Pancreas (tissue), 10 donors: ENCODE data around the gene GNG2. TPM values are rescaled to one million over a fixed set of nuclear protein-coding genes. Genes with fewer than 3 reads are reported as not detected.

Experiments
- ATAC-seq, 4 donors: fragments of 200-7000 bp; cut with Tn5 transposase; one replicate each; pipeline versions ENCODE4 v1.8.0 to v1.9.1; 2020; ENCODE audit warnings: mild to moderate bottlenecking in 4 of 4, moderate library complexity in 4 of 4
- DNase-seq, 6 donors: peaks; one replicate each; pipeline ENCODE4 v3.0.0-alpha.2; 2020
- FAIRE-seq: peaks from 2 replicates; lab custom pipeline; 2012; peaks lifted over from hg19 to GRCh38; lab: Jason Lieb, UNC
- H3K27ac ChIP-seq, 4 donors: fragments of 200-600 bp; sonication (generic); 1 replicate in 3 of 4; 2 replicates in 1 of 4; pipeline versions ENCODE4 v1.5.0 to v1.8.0; 2020
- H3K27me3 ChIP-seq, 4 donors: fragments of 200-600 bp; one replicate each; pipeline ENCODE4 v1.8.0; 2021
- H3K36me3 ChIP-seq, 3 donors: fragments of 200-600 bp; sonication (generic) in 1 of 3; one replicate each; pipeline versions ENCODE4 v1.5.0 to v1.8.0; 2020 to 2021
- H3K4me1 ChIP-seq, 3 donors: fragments of 200-600 bp; one replicate each; pipeline ENCODE4 v1.8.0; 2021
- H3K4me3 ChIP-seq, 4 donors: fragments of 200-600 bp; sonication (generic) in 2 of 4; one replicate each; pipeline versions ENCODE4 v1.5.0 to v1.8.0; 2020 to 2021
- H3K9me3 ChIP-seq, 4 donors: fragments of 200-600 bp; one replicate each; pipeline ENCODE4 v1.8.0; 2021
- WGBS, 2 donors: extraction: QIAGEN DNeasy Blood & Tissue Kit; methylation state at CpG; one replicate each; pipeline ENCODE4 v1.1.7; 2013; 5-methylcytosine and 5-hydroxymethylcytosine counted together
- intact Hi-C, 3 donors: fragments of 100-400 bp; cut with DNase I; formaldehyde crosslinking; loops; one replicate each; pipeline versions ENCODE4 v1.11.1 to v1.14.2; 2022
- polyA plus RNA-seq, 2 donors: library from polyadenylated mRNA; stranded (reverse); fragments of 200-250 nt; gene quantifications; one replicate each; pipeline ENCODE4 v1.2.3, GENCODE V29; 2013
- total RNA-seq, 6 donors: library from RNA; stranded (reverse); fragmentation: NEBNext Ultra II Directional in 4 of 6; extraction: Animal tissue kit (Norgen Biotek cat#: 25700) in 4 of 6; gene quantifications; one replicate each; pipeline versions ENCODE4 v1.2.1 to v1.2.4, GENCODE V29; 2021 to 2023
- TF ChIP-seq, protein P1 (sequence below), 4 donors: fragments of 200-600 bp; sonication (generic) in 3 of 4; IDR thresholded peaks; one replicate each; pipeline versions ENCODE4 v1.5.0 to v1.8.0; 2021; ENCODE audit warnings: antibody characterized with exemption in 4 of 4
- donor health status: healthy with polysubstance abuse.
- donor health status: DM: no; HTN: no; CAD: no; lungs with moderate emphysema.
- donor health status: DM: no; HTN: no; CAD: no.
- donor health status: control.
- donor health status: control.
- donor health status: Bipolar disorder and iron deficiency.
- donor health status: DM: yes; HTN: yes; CAD: no.
- donor health status: DM: no; HTN: no; CAD: no.
- donor health status: DM: no; HTN: no; CAD: no.
- donor health status: DM: yes; HTN: yes; CAD: no.

GNG2 gene
- total and polyA plus RNA-seq, 8 donors, result 1.7 to 23.0 (median 7.0) TPM

DNA sequence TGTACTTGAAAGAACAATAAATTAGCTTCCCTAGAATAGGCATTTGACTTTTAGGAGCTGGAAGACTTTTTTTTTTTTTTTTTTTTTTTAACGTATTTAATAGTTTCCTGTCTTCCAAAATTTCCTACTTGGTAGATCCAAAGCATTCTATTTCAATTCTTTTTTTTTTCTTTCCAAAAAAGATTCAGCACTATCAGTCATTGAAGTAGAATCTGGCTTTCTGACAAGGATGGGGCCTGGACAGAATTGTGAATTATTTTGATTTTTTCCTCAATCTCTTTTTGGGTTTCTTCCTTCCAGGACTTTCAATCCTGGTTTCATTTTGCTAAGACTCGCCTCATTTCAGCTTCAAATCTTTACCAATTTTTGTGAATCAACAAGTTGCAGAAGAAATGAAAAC is 21.2 kb downstream of the GNG2 start:
- Histone ChIP-seq H3K27me3 (no peaks in the 10 kb centered on the region), H3K36me3 (no peaks in the 10 kb centered on the region), H3K27ac (no peak overlapping the region), H3K4me1 (no peaks in the 10 kb centered on the region), H3K9me3 (no peaks in the 10 kb centered on the region), H3K4me3 (no peak overlapping the region)
- ATAC-seq, result no peak
- no peak for DNase-seq
- 65% methylated on average over 2 of the region's 2 CpGs for WGBS, 2 donors
- TF ChIP-seq, protein P1, sequence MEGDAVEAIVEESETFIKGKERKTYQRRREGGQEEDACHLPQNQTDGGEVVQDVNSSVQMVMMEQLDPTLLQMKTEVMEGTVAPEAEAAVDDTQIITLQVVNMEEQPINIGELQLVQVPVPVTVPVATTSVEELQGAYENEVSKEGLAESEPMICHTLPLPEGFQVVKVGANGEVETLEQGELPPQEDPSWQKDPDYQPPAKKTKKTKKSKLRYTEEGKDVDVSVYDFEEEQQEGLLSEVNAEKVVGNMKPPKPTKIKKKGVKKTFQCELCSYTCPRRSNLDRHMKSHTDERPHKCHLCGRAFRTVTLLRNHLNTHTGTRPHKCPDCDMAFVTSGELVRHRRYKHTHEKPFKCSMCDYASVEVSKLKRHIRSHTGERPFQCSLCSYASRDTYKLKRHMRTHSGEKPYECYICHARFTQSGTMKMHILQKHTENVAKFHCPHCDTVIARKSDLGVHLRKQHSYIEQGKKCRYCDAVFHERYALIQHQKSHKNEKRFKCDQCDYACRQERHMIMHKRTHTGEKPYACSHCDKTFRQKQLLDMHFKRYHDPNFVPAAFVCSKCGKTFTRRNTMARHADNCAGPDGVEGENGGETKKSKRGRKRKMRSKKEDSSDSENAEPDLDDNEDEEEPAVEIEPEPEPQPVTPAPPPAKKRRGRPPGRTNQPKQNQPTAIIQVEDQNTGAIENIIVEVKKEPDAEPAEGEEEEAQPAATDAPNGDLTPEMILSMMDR (IDR thresholded peaks at IDR 0.05), result no peak
- intact Hi-C loops, result no loop called here
- no peak for FAIRE-seq

DNA sequence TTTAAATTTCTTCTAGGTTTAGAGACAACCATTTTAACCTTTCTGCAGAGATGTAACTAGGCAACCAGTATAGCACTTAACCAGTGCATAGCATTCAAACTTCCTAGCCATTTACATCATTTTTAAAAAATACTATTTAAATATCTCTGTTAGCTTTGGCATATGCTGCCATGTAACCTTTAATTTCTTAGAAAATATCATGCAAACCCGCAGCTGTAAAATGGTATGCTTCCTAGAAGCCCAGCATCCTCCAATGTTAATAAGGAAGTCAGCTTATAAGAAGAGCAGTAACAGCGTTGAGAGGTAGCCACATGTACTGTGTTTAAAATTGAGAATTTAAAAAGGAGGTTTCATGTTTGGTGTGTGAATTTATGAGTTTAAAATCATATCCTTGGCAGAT is 22.8 kb downstream of the GNG2 start:
- 56 to 59% methylated on average over 2 of the region's 2 CpGs for WGBS, 2 donors
- Histone ChIP-seq H3K36me3 (no peaks in the 10 kb centered on the region), H3K27me3 (no peaks in the 10 kb centered on the region), H3K9me3 (no peaks in the 10 kb centered on the region), H3K4me1 (no peaks in the 10 kb centered on the region), H3K27ac (no peak overlapping the region), H3K4me3 (no peak overlapping the region)
- TF ChIP-seq, protein P1 (IDR thresholded peaks at IDR 0.05), result no peak
- no peak for FAIRE-seq
- no peak for DNase-seq
- peak in 2 of 4 donors; percentile 25 to 58 for ATAC-seq
- intact Hi-C loops, result no loop called here

DNA sequence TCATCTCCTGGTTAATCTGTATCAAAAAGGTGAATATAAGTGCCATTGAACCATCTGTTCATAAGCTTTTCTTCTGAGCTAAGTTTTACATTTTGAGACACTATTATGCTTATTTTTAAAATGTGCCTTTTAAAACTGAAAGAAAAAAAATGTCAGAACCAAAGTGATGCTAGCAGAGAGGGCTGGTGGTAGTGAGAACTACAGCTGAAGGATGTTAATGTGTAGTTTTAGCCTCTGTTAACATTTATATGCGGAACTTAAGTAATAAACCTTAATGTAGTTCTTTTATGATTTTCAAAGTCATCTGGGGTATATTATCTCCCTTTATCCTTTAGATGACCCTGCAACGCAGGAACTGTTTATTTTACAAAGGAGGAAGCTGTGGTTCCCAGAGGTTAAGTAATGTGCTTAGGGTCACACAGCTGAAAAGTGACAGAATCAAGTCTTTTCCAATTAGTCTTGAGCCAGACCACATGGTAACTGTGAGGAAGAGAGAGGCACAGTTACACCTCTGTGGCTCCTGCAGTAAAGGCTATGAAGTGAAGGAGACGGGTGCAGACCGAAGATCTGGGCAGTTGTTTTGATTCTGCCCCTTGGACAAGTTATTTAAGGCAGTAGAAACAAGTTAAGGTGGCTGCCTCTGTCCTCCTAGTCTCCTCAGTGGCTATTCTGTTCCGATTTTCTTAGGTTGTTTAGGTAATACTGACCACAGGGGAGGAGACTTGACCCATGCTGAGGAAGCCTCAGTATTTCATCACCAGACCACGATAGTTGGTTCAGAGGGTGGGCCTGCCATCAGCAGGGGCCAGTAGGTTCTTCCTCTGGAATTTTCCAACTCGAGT is 23.9 kb downstream of the GNG2 start:
- ATAC-seq, result peak in 3 of 4 donors; percentile 41 to 78 (median 72)
- DNase-seq, result no peak
- no peak for FAIRE-seq
- TF ChIP-seq, protein P1 (IDR thresholded peaks at IDR 0.05), result no peak
- H3K27me3 ChIP-seq, result no peaks in the 10 kb centered on the region
- H3K9me3 ChIP-seq, result no peaks in the 10 kb centered on the region
- intact Hi-C loops, result no loop called here
- no peak overlapping the region for H3K4me3 ChIP-seq
- 49 to 58% methylated on average over 7 of the region's 7 CpGs for WGBS, 2 donors
- peak overlapping the region in 1 of 4 donors; percentile 47 for H3K27ac ChIP-seq
- no peaks in the 10 kb centered on the region for H3K4me1 ChIP-seq
- no peaks in the 10 kb centered on the region for H3K36me3 ChIP-seq

DNA sequence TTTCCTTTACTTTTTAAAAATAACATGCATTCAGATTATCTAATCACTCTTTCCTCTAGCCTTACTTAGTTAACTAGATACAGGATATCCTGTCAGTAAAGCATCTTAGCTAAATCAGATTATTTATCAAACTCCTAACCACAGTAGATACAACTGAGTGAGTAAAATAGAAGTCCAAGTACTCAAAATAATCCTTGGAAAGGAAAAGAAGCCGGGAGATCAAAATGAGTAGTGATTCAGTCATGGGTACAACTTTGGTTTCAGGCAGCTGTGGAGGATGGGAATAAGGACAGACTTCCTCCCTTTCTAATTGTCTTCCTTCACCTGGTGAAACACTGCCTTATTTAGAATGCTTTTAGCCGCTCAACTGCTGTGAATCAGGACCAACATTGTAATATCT is 29.4 kb downstream of the GNG2 start:
- no peaks in the 10 kb centered on the region for H3K36me3 ChIP-seq
- FAIRE-seq (no peak), DNase-seq (no peak), ATAC-seq (peak in 1 of 4 donors; percentile 32)
- no peak overlapping the region for H3K4me3 ChIP-seq
- WGBS, 2 donors, result 48 to 51% methylated on average over 2 of the region's 2 CpGs
- TF ChIP-seq, protein P1 (IDR thresholded peaks at IDR 0.05), result no peak
- H3K4me1 ChIP-seq, result no peaks in the 10 kb centered on the region
- H3K27ac ChIP-seq, result no peak overlapping the region
- H3K9me3 ChIP-seq, result no peaks in the 10 kb centered on the region
- intact Hi-C loops, result no loop called here
- H3K27me3 ChIP-seq, result no peaks in the 10 kb centered on the region

DNA sequence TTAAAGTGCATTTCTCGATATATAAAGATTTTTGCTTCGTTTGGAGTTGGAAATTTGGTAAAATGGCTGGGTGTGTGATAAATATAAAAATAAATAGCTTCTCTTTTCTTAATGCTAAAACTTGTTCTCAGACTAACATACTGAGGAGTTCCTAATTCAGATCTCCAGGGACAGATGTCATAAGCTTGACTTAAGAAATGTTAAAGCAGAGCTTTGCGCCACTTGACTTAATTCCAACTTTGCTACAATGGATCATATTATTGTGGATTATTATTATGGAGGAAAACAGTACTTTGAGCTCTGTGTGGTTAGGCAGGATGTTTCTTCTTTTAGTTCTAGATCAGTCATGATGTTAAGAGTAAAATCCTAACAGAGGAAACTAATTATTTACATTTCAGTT is 33.8 kb downstream of the GNG2 start:
- TF ChIP-seq, protein P1 (IDR thresholded peaks at IDR 0.05), result no peak
- WGBS, 2 donors, result 61 to 78% methylated on average over 3 of the region's 3 CpGs
- Histone ChIP-seq H3K27me3 (no peaks in the 10 kb centered on the region), H3K4me1 (no peaks in the 10 kb centered on the region), H3K27ac (no peak overlapping the region), H3K4me3 (no peak overlapping the region), H3K9me3 (no peaks in the 10 kb centered on the region), H3K36me3 (no peaks in the 10 kb centered on the region)
- intact Hi-C loops, result no loop called here
- FAIRE-seq, result no peak
- no peak for ATAC-seq
- no peak for DNase-seq
